Raji (cell line): ENCODE measurements around the gene PIAS3.

Source experiments
- POLR2A ChIP-seq: IDR thresholded peaks from 2 replicates; pipeline ENCODE4 v1.6.1; 2011; ENCODE audit warnings: low read depth, low read length, control low read depth; ENCODE audit not compliant: insufficient read depth

PIAS3 gene

DNA sequence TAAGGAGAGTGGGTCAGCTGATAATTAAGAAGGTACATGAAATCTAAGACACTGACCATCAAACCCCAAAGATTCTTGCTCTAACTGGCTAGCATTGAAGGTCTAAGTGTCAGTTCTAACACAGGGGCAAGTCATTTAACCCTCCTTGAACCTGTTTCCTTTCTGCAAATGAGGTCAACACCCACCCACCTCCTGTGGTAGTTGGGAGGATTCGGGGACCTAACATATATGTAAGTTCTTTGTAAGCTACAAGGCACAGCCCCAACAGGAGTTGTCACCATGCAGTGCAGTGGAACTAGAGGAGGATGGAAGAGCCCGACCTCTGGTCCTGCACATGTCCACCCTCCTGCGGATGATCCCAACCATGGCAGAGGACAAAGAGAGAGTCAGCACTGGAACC is 11.1 kb downstream of the PIAS3 start:
- no peak for TF ChIP-seq POLR2A

DNA sequence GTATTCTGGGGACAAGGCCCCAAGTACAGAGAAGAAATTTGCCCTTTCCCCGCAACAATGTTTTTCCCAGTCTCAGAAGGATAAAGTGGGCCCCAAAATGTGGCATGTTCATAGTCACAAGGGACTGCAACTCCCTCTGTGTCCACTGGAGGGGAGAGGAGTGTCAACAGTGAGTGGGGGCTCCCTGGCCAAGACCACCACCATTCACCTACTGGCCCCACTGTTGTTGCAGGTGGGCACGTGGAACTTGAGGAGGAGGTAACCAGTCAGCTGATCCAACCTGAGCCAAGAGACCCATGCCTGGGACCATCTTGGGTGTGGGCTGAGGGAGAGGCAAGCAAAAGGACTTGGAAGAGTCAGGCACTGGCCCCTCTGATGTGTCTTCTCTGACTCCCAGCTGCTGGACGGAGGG is 12.7 kb downstream of the PIAS3 start:
- TF ChIP-seq POLR2A = no peak

DNA sequence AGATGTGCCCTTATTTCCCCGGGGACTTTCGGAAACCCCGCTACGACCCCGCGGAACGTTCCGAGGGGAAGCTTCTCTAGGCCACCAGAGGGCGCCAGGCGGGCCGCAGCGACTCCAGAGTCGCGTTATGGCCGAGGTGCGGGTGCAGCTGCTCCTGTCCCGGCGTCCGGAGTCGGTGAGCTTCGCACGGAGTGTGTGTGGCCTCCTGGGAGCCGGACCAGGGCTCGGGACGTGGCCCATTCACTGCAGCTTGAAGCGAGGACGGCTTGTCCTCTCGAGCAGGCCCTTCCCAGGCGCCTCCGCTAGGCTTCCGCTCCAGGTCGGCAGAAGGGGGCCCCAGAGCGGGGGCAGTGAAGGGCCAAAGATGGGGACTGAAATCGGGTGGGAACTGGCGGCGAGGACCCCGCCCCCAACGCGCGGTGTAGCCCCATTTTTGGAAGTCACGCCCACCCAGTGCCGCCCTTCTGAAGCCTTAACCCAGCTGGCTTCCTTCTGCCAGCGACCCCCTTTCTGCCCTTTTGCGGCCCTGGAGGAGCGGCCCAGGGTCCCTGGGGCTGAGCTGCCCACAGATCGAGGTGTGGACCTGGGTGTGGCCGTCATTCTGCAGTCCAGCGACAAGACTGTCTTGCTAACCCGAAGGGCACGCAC is 13.2 kb downstream of the PIAS3 start, which contains the start of gene NUDT17:
NUDT17 (plus strand) TSS at position 117 of the 648 bp plus-strand sequence; CDS start at position 128, 11 bp downstream.
- peak; percentile 51 for TF ChIP-seq POLR2A

- peak; percentile 32 for TF ChIP-seq POLR2A
These were observed 13.8 kb downstream of the PIAS3 start for GRCh38 chr1:145845144-145845513.

GRCh38 chr1:145843031-145843430 is 15.8 kb downstream of the PIAS3 start:
- TF ChIP-seq POLR2A = no peak

GRCh38 chr1:145837656-145838055 is 21.2 kb downstream of the PIAS3 start:
- no peak for TF ChIP-seq POLR2A

- TF ChIP-seq POLR2A = no peak
These were observed 30.4 kb downstream of the PIAS3 start for GRCh38 chr1:145828367-145829026.

GRCh38 chr1:145827966-145828365 is 30.9 kb downstream of the PIAS3 start:
- TF ChIP-seq POLR2A = no peak

DNA sequence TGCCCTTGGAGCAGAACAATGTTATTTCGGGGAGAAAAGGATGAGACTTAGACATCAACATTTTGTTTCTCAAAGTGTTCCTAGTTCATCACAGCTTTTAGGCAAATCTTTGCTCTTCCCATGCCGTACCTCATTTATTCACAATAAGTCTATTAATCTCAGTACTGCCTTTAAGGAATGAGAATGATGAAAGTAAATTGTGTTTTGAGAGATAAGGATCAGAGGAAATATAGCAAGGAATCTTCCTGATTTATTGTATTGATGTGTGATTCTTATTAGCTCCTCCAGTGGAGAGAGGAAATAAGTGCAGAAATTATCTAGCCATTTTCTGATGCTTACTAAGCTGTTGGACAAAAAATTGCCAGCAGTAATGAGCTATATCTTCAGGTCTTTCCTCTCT is 32.9 kb downstream of the PIAS3 start:
- TF ChIP-seq POLR2A = no peak

- TF ChIP-seq POLR2A = no peak
These were observed 34.4 kb downstream of the PIAS3 start for GRCh38 chr1:145824499-145824842.

DNA sequence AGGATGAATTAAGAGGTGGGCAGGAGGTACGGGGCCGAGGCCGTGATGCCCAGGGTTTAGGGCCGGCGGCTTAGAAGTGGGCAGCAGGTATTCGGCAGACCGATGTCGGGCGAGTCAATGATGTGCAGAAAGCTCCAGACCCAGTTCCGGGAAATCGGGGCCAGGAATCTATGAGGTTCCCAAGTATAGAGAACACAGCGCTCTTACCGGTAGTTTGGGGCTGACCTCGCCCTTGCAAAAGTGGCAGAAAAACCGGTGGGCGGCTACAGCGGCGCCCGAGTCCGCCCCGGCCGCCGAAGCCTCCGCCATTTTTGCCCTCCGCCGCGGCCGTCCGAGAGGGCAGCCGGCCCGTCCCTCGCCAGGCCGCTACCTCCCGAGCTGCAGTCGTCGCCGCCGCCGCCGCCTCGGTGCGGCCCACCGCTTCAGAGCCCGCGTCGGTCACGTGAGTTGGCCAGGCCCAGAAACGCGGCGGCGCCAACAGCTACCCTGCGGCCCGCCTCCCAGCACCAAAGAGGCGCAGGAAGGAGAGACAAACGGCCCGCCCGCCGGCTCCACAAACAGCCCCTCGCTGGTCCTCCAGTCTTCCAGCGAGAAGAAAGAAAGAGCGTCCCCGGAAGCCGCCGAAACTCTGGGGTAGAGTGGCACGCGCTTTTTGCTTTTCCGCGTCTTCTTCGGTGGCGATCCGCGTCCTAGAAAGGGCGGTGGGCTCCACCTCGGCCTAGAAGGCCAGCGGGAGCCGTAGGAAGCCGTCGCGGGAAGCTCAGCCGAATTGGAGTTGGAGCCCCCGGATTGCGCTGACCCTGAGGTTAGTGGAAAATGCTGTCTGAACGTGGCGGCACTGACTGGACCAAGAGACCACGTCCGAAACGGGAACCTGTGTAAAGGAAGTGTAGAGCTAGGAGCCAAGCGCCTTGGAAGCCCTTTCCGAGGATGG is 35.0 kb downstream of the PIAS3 start, which contains the start of the genes POLR3C and RNF115:
POLR3C (plus strand) TSS at position 636 of the 934 bp plus-strand sequence. CDS start 1,577 bp downstream, outside the sequence.
RNF115 (minus strand) TSS at position 531 of the 934 bp plus-strand sequence; CDS start at position 309, 222 bp downstream.
- peak; percentile 76 for TF ChIP-seq POLR2A

DNA sequence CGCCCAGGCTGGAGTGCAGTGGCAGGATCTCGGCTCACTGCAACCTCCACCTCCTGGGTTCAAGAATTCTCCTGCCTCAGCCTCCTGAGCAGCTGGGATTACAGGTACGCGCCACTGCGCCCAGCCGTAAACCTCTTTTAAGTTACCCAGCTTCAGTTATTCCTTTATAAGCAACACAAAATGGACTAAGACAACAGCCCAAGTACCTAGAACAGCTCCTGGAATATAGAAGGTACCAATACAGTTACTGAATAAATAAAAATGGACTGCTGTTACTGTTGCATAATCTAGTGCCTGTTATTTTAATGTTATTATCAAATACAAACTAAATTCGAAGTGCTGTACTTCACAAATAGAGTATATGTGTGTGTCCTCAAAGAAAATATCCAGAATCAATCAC is 52.0 kb downstream of the PIAS3 start:
- no peak for TF ChIP-seq POLR2A

- no peak for TF ChIP-seq POLR2A
These were observed 52.5 kb downstream of the PIAS3 start for GRCh38 chr1:145806408-145806807.

DNA sequence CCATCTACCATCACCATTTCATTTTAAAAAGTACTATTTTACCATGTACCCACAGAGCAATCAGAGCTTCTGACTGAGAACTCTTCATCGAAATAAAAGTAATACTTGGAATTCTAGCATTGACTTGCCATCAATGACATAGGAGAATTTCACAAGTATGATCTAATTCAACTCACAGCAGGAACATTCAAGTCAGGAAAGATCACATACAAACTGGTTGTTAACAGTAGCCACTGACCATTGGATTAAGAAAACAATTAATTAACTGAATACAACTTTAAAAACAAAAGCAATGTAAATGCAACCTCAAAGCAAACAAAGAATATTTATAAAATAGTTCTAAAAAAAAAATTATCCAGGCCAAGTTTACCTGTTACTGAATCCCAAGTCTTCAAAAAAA is 53.8 kb downstream of the PIAS3 start:
- TF ChIP-seq POLR2A = no peak
